GM18868 (cell line): ENCODE results near the gene RPS6KA4.

Experiments used
- ATAC-seq: cut with Tn5 transposase; IDR thresholded peaks from one replicate; pipeline ENCODE4 v1.9.1; 2021; ENCODE audit warnings: mild to moderate bottlenecking, moderate library complexity; ENCODE audit not compliant: unreplicated experiment

Gene RPS6KA4

GRCh38 chr11:64362339-64362738 lies 3.4 kb downstream of the RPS6KA4 start:
- ATAC-seq = no peak

- no peak for ATAC-seq
Measured at GRCh38 chr11:64364435-64364834, 5.5 kb downstream of the RPS6KA4 start.

GRCh38 chr11:64364911-64365310 lies 5.9 kb downstream of the RPS6KA4 start:
- ATAC-seq = no peak

- no peak for ATAC-seq
Measured at GRCh38 chr11:64366751-64367150, 7.8 kb downstream of the RPS6KA4 start.

- no peak for ATAC-seq
Measured at GRCh38 chr11:64367931-64368672, 9.1 kb downstream of the RPS6KA4 start.

- ATAC-seq = no peak
Measured at GRCh38 chr11:64368673-64369074, 9.7 kb downstream of the RPS6KA4 start.

GRCh38 chr11:64369440-64370421 lies 10.8 kb downstream of the RPS6KA4 start:
- ATAC-seq = no peak

GRCh38 chr11:64371201-64371600 lies 12.2 kb downstream of the RPS6KA4 start:
- ATAC-seq = no peak

GRCh38 chr11:64372021-64372420 lies 13.1 kb downstream of the RPS6KA4 start:
- ATAC-seq = no peak

GRCh38 chr11:64372802-64373597 lies 14.0 kb downstream of the RPS6KA4 start:
- no peak for ATAC-seq

- no peak for ATAC-seq
Measured at GRCh38 chr11:64373598-64373974, 14.6 kb downstream of the RPS6KA4 start.

- no peak for ATAC-seq
Measured at GRCh38 chr11:64376071-64376470, 17.1 kb downstream of the RPS6KA4 start.

- no peak for ATAC-seq
Measured at GRCh38 chr11:64378335-64378880, 19.4 kb downstream of the RPS6KA4 start.

- no peak for ATAC-seq
Measured at GRCh38 chr11:64379160-64379559, 20.2 kb downstream of the RPS6KA4 start.

- ATAC-seq = no peak
Measured at GRCh38 chr11:64379817-64380709, 21.1 kb downstream of the RPS6KA4 start.

GRCh38 chr11:64381350-64381749 lies 22.4 kb downstream of the RPS6KA4 start:
- no peak for ATAC-seq

GRCh38 chr11:64382047-64382446 lies 23.1 kb downstream of the RPS6KA4 start:
- ATAC-seq = no peak

GRCh38 chr11:64382586-64382985 lies 23.6 kb downstream of the RPS6KA4 start:
- ATAC-seq = no peak

- ATAC-seq = no peak
Measured at GRCh38 chr11:64383580-64383979, 24.6 kb downstream of the RPS6KA4 start.
